WERI-Rb-1 (cell line): ENCODE data around the gene PASK.

Source experiments
- DNase-seq: peaks from one replicate; pipeline ENCODE4 v3.0.0-alpha.2; 2020
- H3K27ac ChIP-seq: fragments of 250-450 bp; sonication (Bioruptor Pico); 2 replicates; pipeline ENCODE4 v1.5.1; 2020; ENCODE audit warnings: mild to moderate bottlenecking, moderate library complexity
- H3K27me3 ChIP-seq: fragments of 250-450 bp; sonication (Bioruptor Pico); 2 replicates; pipeline ENCODE4 v1.5.1; 2021; ENCODE audit warnings: mild to moderate bottlenecking, low read depth, moderate library complexity; ENCODE audit not compliant: insufficient read depth, severe bottlenecking
- H3K36me3 ChIP-seq: fragments of 250-450 bp; sonication (Bioruptor Pico); 2 replicates; pipeline ENCODE4 v1.5.1; 2020; ENCODE audit warnings: mild to moderate bottlenecking, moderate library complexity
- H3K4me3 ChIP-seq: 2 replicates; pipeline ENCODE4 v1.5.1; 2011; ENCODE audit warnings: low read depth, mild to moderate bottlenecking, control low read depth, low read length
- H3K9me3 ChIP-seq: fragments of 250-450 bp; sonication (Bioruptor Pico); 2 replicates; pipeline ENCODE4 v1.5.1; 2021; ENCODE audit warnings: mild to moderate bottlenecking, moderate library complexity; ENCODE audit not compliant: severe bottlenecking
- CTCF ChIP-seq: IDR thresholded peaks from 2 replicates; pipeline ENCODE4 v1.5.1; 2011; ENCODE audit warnings: low read depth, mild to moderate bottlenecking, control low read depth, inconsistent platforms, low read length

PASK gene

DNA sequence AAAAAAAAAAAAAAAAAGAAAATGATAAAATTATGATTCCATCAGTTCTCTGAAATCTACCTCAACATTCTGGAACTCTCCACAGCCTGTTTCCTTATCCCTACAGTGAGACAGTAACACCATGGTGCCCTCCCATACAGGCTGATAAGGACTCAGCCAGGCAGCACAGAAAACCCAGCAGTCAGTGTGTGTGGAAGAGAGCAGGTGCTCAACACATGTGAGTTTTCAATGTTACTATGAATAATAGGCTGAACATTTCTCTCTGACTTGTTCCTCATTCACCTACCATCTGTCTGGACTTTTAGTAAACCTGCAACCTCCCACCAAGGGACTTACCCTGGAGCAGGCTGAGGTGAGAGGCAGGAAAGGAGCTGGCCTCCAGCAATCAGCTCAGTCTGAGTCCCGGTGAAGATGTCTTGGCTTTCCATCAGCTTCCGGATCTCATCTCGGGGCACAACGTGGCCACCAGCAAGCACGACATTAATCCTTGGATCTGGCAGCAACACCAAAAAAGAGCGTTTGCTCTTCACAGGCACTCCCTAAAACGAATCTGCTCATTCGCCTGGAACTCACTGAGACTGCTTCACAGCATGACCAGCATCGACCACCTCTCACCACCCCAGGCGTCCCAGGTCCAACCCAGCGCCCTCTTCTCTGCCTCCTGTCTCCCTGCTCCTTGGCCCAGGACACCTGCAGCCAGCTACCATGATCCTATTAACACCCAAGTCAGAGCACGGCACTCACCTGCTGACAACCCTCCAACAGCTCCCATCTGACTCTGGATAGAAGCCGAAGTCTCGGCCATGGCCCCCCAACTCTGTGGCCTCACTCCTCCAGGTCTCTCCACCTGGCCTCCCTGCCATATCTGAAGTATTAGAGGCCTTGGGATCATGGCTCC lies 16.5 kb downstream of the PASK start:
- Histone ChIP-seq H3K36me3 (peaks cover 44% of the 10 kb centered on the region), H3K4me3 (no peak overlapping the region), H3K27ac (no peak overlapping the region), H3K9me3 (no peaks in the 10 kb centered on the region), H3K27me3 (no peaks in the 10 kb centered on the region)
- no peak for TF ChIP-seq CTCF
- DNase-seq: no peak

DNA sequence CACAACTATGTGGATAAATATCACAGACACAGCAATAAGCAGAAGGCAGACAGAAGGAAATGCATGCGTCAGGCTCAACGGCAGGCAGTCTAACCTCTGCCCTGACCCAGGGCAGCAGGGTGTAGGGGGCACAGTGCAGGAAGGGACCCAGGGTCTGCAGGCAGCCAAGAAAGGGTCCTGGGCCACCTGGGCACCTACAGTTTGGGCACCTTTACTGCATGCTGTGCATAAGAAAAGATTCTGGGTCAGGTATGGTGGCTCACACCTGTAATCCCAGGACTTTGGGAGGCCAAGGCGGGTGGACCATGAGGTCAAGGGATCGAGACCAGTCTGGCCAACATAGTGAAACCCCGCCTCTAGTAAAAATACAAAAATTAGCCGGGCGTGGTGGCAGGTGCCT lies 17.7 kb downstream of the PASK start:
- no peak overlapping the region for H3K4me3 ChIP-seq
- H3K9me3 ChIP-seq: no peaks in the 10 kb centered on the region
- TF ChIP-seq CTCF: no peak
- peaks cover 46% of the 10 kb centered on the region for H3K36me3 ChIP-seq
- H3K27ac ChIP-seq: no peak overlapping the region
- DNase-seq: no peak
- no peaks in the 10 kb centered on the region for H3K27me3 ChIP-seq

- H3K27me3 ChIP-seq: no peaks in the 10 kb centered on the region
- peaks cover 50% of the 10 kb centered on the region for H3K36me3 ChIP-seq
- TF ChIP-seq CTCF: no peak
- no peak for DNase-seq
- H3K27ac ChIP-seq: no peak overlapping the region
- no peak overlapping the region for H3K4me3 ChIP-seq
- no peaks in the 10 kb centered on the region for H3K9me3 ChIP-seq
Observed at GRCh38 chr2:241130316-241130715, 19.0 kb downstream of the PASK start.

DNA sequence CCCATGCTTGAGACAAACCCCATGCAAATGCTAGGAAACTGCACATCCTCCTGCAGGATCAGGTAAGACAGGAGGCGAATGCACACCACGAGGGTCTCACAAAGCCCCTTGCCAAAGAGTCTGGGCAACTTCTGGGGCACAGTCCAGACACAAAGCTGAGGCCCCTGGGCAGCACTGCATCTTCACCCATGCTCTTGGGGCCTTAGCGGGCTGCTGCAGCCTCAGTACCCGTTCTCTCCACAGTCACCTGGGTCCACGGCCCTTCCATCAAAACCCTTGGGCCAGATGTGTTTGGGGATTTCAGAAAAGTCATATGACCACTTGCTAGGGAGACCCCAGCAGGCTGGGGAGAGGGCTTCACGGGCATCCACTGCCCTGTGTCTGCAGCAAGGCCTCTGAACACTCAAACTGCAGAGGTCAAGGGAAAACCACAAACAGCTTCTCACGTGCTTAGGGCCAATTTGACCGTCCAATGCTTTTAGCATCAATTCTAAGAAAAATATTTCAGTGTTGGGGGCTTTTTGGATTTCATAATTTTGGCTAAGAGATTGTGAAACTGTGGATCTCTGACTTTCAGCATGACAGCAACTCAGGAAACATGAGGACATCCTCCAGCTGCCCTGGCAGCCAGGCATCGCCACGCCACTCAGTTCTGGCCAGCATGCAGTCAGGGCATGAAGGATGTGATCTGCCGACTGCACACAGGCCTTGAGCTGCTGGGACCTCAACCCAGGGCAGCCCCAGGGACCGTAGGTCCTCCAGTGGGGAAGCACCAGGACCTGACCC lies 20.0 kb downstream of the PASK start:
- Histone ChIP-seq H3K27ac (no peak overlapping the region), H3K36me3 (peaks cover 47% of the 10 kb centered on the region), H3K4me3 (no peak overlapping the region), H3K9me3 (no peaks in the 10 kb centered on the region), H3K27me3 (no peaks in the 10 kb centered on the region)
- TF ChIP-seq CTCF: no peak
- no peak for DNase-seq

DNA sequence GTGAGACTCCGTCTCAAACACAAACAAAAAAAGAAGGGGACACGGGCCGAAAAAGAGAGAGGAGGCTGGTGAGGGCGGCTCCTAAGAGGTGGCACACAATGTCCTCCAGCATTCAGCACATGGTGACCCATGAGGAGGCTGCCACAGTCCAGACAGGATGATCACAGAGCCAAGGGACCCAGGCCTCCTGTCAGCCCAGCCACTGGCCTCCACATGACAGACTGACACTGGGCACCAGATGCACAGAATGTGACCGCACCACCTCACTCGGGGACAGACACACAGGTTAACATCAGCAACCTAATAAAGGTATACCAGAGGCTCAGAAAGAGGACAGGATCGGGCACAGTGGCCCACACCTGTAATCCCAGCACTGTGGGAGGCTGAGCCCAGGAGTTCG lies 21.0 kb downstream of the PASK start:
- Histone ChIP-seq H3K27me3 (no peaks in the 10 kb centered on the region), H3K27ac (no peak overlapping the region), H3K4me3 (no peak overlapping the region), H3K9me3 (no peaks in the 10 kb centered on the region), H3K36me3 (peaks cover 50% of the 10 kb centered on the region)
- no peak for DNase-seq
- no peak for TF ChIP-seq CTCF
